ENCODE measurements around the gene CLEC2B.

DNA sequence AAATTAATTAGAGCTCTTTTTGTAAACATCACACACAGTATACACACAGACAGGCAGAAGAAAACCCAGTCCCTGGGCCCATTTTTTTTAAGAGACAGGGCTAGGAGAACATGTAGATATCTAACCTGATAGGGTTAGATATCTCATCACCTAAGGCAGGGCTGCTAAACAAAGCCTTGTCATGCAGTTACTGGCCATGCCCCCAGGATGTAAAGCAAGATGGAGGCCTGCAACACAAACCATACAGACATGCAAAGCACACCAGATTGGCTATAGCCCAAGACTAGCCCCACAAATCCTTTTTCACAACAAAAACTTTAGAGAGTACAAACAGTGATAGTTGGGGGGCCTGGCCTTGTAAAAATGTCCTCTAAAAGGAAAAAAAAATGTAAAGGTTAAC lies 42.6 kb upstream of the CLEC2B start:
- no peak for TF ChIP-seq CTCF (IDR thresholded peaks at IDR 0.05)
- TF ChIP-seq POLR2A (IDR thresholded peaks at IDR 0.05) = no peak
- TF ChIP-seq POLR2AphosphoS5 (IDR thresholded peaks at IDR 0.05) = no peak
